Muscle of arm (tissue), 14 donors: ENCODE data around the gene SLC35F3. TPM values are rescaled to one million over a fixed set of nuclear protein-coding genes. Genes with fewer than 3 reads are reported as not detected.
"Not testable (repeated sequence)": the region's sequence is repeated elsewhere in the genome, so short reads cannot be mapped to it uniquely, and the experiment has no call there.

Experiments used
- DNase-seq: peaks from one replicate; pipeline ENCODE4 v3.0.0-alpha.2; 2013
- long read RNA-seq, 11 donors: transcript quantifications; one replicate each; lab custom pipeline, GENCODE V29; 2026
- polyA plus RNA-seq, 12 donors: library from polyadenylated mRNA; unstranded; fragments of 120-200 nt; gene quantifications; one replicate each; pipeline ENCODE4 v1.2.1, GENCODE V29; 2013; ENCODE audit not compliant: insufficient read length in 12 of 12

Gene SLC35F3
- polyA plus RNA-seq, result under 1 TPM in 10 of 12 donors, not detected in 2; 0.30 to 0.93 (median 0.47) TPM
- long read RNA-seq, donor 1, result 0 reads
- long read RNA-seq, donor 2, result 0 reads
- long read RNA-seq, donor 3, result 0 reads
- long read RNA-seq, donor 4, result 0 reads
- long read RNA-seq, donor 5, result 0 reads
- long read RNA-seq, donor 6, result 0 reads
- long read RNA-seq, donor 7, result 0 reads
- long read RNA-seq, donor 8, result 0 reads
- long read RNA-seq, donor 9, result 0 reads
- long read RNA-seq, donor 10, result 0 reads
- long read RNA-seq, donor 11, result 0 reads

DNA sequence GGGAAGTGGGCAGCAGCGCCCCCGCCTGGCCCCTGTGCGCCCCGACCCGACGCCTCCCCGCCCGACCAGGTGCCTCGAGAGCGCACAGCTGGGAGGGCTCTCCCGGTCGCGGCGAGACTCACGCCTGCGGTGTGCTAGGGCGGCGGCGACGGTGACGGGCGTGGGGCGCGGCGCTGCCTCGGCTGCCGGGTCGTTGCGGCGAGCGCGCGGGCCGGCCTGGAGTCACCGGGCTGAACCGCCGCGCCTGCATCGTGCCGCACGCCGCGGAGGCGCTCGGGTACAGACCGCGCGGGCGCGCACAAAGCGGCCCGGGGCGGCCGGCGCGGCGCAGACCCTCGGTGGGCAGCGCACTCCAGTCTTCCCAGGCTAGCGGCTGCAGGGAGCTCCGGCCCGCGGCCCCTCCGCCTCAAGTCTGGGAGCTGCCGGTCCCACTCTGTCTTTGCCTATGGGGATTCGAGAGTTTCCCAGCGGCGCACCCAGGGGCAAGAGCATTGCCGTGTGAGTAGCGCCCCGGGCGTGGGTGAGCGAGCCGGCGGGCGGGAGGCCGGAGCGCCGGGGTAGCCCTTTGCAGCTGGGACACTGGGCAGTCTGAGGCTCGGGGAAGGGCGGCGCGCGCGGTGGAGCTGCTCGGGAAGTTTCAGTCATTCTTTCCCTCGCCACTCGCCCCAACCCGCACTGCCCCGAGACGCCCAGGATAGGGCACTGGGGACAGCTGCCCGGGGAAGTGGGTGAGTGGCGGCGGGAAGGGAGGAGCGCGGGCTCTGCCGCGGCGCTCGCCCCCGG, at the start of gene SLC35F3:
TSS of gene SLC35F3 (plus strand) at position 44 of the 783 bp plus-strand sequence.
- no peak for DNase-seq

DNA sequence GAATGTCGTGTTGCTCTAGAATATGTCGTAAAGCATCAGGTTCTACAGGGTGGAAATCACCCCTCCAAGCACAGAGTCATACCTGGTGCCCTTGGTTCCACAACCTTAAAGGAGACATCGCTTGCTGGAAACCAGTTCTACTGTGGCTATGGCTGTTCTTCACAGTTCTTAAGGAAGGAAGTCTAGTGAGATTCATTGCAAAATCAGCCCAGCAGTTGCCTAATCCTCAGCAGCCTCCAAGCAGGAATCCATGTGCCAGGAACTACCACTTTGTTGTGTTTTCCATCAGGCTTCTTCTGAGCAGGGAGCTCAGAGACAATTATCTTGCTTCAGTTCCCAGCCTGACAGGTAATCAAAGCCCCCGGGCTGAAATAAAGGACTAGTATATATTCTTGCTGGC, 45.0 kb upstream of the SLC35F3 start:
- DNase-seq, result no peak

DNA sequence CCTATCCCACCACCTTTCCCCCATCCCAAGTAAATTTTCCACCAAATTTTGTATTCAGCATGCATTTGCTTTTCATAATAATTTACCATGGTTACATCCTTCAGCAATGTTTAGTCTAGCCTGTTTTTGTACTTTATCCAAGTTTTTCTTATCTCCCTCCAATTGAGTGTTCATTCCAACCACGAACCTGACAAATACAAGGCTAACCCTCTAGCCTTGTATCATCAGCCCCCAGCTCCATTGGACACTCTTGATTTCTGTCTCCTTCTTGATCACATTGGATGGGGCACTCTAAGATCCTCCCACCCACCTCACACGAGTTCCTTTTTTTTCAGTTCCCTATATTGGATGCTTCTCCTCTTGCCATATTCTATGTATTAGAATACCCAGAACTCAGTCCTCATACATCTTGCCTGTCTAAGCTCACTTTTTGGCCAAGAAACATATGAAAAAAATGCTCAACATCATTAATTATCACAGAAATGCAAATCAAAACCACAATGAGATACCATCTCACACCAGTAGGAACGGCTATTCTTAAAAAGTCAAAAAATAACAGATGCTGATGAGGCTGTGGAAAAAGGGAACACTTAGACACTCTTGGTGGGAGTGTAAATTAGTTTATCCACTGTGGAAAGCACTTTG, 40.5 kb upstream of the SLC35F3 start:
- DNase-seq, result no peak

DNA sequence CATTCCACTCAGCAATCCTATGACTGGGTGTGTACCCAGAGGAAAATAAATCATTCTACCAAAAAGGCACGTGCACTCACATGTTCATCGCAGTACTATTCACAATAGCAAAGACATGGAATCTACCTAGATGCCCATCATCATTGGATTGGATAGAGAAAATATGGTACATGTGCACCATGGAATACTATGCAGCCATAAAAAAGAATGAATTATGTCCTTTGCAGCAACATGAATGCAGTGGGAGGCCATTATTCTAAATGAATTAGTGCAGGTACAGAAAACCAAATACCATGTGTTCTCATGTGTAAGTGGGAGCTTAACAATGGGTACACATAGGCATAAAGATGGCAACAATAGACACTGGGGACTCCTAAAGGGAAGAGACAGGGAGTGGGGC, 39.9 kb upstream of the SLC35F3 start:
- no peak for DNase-seq

DNA sequence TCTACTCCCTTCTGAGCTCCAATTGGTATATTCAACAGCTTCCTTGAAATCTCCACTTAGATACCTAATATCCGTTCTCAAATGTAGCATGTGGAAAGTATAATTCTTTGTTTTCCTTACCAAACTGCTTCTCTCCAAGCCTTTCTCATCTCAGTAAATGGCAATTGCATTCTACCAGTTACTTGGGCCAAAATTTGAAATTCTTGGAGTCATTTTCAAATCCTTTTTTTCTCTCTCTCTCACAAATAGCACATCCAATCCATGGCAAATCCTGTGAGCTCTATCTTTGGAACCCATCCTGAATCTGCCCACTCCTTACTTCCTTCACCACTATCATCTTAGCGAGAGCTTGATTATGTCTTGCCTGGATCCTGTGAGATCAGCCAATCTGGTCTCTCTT, 39.3 kb upstream of the SLC35F3 start:
- no peak for DNase-seq

DNA sequence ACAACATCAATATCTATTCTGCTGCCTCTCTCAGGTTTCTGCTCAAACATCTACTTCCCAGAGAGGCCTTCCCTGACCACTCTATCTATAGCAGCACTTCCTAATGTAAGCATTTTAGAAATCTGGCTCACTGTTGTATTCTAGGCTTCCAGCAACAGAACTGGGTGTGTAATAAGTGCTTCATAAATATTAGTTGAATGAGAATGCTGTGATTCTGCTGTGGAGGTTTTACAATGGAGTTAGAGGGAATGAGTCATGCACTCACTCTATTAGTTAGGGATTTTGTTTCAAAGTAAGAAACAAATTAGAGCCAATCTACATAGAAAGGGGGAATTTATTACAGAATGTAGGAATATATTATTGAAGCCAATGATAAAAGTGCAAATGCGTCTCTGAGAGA, 38.6 kb upstream of the SLC35F3 start:
- DNase-seq, result no peak

DNA sequence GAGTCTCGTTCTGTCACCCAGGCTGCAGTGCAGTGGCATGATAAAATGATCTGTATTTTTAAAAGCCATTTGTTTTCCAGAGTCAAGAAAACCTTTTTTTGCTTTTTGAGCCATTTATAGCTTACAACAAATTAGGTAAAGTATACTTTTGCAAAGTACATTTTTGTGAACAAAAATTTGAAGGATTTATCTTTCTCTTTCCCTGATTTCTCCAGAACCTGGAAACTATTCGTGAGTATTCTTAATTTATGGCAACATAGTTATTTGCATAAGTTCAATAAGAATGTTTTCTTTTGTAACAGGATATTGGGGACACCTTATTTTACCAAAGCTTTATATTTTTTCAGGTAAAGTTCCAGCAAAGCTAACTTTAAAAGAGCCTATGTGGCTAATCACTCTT, 37.4 kb upstream of the SLC35F3 start:
- DNase-seq, result no peak

DNA sequence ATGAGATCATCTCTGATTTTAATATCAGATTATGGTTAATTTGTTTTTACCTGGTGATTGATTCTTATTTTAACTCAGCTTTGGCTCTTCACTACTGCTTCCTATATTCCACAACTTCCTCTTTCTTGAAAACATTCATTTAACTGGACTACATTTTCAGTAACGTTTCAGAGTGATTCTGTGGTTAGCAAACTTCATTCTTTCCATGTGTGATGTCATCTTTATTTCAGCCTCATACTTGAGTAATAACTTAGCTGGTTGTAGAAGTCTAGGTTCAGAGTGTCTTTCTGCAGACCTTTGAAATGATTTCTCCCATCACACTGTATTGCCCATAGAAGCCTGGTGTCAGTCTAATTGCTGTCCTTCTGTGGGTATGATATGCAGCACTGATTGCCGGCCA, 36.0 kb upstream of the SLC35F3 start:
- no peak for DNase-seq

DNA sequence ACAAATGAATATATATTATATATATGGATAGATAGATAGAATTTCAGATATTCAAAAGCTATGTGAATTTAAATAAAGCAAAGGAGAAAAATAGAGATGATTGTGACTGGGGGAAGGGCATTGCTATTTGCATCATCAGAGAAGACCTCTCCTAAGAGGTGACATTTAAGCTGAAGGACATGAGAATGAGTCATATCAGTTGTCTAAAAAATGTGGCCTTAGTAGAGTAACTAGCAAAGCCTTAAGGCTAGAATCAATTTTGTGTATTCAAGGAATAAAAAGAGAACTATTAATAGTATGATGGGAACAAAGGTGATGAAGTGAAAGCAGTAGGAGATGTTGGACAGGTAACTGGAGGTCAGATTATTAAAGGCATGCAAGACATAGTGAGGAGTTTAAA, 34.8 kb upstream of the SLC35F3 start:
- DNase-seq, result no peak

DNA sequence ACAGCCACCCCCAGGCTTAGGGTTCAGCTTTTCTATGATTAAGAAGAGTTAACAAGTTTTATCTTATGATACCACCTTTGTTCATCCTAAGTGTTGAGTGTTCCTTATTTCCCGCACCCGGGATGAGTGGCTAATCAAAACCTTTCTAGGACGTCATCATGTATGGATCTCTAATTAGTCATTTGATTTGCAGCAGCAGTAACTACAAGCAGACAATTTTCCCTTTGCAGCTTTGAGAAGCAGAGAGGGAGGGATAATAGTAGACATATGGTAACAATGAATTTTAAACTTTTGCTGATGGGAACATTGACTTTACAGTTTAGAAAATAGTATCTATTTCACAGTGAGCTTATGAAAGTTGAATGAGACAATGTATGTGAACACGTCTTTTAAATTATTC, 30.8 kb upstream of the SLC35F3 start:
- DNase-seq, result no peak

DNA sequence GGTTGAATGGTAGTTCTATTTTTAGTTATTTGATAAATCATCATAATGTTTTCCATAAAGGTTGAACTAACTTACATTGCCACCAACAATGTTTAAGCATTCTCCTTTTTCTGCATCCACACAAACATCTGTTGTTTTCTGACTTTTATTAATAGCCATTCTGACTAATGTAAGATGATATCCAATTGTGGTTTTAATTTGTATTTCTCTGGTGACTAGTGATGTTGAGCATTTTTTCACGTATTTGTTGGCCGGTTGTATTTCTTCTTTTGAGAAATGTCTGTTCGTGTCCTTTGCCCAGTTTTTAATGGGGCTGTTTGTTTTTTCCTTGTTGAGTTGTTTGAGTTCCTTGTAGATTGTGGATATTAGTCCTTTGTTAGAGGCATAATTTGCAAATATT, 24.6 kb upstream of the SLC35F3 start:
- DNase-seq, result no peak

DNA sequence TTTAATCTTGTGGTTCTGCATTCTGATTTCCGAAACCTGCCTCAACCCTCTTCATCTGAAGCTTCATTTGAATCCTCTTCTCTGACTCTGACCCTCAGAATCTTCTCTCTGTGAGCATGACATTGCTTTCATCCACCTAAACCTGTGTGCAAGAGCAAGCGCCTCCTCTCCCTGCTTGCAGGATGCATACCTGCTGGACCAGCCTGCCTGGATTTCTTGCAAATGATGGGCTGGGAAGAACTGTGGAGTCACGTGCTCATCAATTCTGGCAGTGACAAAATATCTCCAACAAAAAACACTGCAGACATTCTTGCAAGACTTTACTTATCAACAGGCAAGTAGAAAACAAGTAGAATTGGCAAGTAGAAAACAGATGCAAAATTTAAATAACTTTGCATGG, 20.8 kb upstream of the SLC35F3 start:
- DNase-seq, result no peak

DNA sequence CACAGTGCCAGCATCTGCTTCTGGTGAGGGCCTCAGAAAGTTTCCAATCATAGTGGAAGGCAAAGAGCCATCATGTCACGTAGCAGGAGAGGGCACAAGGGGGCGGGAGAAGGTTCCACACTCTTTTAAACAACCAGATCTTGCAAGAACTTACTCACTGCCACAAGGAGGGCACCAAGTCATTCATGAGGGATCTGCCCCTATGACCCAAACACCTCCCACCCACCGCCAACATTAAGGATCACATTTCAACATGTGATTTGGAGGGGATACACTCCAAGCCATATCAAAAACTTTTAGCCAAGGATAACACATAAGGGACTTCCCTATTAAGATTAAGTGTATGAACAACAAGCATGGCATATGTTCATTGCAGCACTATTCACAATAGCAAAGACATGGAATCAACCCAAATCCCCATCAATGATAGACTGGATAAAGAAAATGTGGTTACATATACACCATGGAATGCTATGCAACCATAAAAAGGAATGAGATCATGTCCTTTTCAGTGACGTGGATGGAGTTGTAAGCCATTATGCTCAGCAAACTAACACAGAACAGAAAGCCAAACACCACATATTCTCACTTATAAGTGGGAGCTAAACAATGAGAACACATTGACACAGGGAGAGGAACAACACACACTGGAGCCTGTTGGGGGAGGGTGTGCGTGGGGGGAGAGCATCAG, 19.9 kb upstream of the SLC35F3 start:
- DNase-seq, result no peak

DNA sequence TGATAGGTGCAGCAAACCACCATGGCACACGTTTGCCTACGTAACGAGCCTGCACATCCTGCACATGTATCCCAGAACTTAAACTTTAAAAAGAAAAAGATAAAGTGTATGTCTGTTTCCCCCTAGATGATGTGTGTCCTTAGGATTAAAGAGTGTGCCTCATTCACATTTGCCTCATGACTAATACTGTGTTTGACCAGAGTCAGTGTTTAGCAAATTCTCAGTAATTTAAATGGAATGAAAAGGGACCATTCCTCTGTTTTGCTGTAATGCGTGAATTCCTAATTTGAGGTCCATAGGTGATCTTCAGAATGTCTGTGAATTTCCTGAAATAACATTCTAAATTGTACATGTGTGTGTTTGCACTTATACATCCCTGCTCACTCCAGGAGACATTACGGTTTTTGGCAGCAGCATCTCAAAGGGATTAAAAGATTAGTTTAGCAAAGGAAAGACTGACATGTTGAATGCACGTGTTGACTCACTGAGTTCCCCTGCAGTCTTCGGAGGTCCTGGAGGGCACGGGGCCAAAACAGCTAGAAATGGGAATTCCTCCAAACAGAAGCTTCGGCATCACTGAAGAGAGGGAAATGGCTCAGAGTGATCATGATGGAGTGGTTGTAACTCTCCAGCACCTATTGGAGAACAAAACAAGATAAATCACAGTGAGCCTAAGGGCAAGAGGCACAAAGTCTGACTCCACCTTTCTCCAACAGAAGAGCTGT, 19.1 kb upstream of the SLC35F3 start:
- no peak for DNase-seq

DNA sequence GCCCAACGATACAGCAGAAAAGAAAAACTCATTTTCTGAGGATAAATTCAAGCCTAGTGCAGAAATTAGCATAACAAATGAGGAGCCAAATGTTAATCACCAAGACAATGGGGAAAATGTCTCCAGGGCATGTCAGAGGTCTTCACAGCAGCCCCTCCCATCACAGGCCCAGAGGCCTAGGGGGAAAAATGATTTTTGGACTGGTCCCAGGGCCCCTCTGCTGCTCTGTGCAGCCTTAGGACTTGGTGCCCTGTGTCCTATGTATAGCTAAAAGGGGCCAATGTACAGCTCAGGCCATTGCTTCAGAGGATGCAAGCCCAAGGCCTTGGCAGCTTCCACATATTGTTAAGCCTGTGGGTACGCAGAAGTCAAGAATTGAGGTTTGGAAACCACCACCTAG, 13.3 kb upstream of the SLC35F3 start:
- DNase-seq, result not testable (repeated sequence)

DNA sequence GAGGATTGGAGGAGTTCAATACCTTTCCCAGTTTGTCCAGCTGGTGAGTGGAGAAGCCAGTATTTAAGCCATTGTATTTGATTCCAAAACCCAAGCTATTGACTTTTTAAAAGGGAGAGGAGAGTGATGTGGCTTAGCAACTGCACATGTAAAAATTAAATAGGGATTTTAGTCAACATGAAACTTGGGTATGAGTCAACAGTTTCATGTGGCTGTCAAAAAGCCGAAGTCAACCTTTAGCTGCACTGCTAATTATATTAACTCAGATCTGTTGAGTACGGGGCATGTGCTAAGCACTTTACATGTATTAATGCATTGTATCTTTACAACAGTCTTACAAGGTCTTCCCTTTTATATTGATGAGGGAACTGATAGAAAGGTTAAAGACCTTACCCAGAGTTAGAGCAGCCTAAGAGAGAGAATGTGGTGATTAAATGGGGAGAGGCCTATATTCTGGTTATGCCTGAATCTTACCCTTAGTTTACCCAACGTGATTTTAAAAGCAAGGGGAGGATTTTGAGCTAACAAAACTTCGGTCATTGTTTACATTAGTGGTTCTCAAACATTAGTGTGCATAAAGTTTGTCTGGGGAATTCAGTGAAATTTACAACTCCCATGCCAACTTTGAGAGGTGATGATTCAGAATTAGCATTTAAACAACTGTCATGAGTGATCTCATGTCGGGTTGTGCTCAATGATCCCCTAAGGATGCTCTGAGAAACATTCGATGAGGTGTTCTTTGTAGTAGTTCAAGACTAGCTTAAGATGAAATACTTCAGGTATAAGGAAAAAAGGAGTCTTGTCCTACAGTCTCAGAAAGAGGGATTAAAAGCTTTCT, 6.9 kb upstream of the SLC35F3 start:
- no peak for DNase-seq

DNA sequence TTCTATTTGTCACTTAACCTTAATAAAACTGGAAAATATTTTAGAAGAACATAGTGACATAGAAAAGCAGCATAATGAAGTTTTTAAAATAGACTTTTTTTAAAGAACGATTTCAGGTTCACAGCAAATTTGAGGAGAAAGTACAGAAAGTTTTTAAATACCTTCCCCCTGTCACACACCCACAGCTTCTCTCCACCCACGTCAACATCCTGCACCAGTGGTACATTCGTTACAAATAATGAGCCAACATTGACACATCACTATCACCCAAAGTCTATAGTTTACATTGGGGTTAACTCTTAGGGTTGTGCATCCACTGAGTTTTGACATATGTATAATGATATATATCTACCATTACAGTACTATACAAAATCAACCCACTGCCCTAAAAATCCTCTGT, 3.0 kb upstream of the SLC35F3 start:
- DNase-seq, result no peak

DNA sequence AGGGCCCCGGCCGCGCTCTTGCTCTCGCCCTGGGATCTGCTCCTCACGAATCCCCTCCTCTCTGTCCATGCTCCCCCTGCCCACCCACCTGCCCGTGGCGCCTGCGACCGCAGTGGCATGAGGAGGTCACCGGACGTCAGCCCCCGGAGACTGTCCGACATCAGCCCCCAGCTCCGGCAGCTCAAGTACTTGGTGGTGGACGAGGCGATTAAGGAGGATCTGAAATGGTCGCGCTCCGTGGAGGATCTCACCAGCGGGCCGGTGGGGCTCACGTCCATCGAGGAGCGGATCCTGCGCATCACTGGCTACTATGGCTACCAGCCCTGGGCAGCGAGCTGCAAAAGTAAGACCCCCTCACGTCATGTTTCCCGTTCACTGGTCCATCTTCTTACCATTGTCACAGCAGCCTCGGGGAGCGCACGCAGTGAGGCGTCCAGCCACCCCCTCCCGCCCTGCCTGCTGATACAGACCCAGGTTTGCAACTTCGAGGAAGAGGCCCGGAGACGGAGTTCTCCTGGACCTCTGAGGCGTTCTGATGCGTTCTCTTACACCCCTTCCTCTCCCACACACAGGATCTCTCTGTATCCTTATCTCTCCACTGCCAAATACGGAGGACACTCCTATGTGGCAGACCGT, 1.1 kb downstream of the SLC35F3 start:
- DNase-seq, result no peak

DNA sequence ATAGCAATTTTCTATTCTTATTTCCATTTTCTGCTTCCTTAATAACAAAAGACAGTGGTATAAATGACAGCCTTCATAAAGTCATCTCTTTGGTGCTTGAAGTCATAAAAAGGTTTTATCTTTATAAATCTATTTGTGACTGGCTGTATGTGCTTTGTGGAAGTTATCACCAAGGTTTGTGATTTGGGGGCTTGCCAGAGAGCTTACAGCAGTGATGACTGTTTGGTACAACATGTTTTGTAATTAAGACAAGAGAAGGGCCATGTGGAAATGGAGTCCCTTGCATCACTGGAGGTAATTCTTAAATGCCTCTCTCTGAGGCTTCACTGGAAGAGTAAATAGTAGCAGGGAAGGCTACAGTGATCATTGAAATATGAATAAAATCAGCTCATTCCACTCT, 2.7 kb downstream of the SLC35F3 start:
- no peak for DNase-seq

DNA sequence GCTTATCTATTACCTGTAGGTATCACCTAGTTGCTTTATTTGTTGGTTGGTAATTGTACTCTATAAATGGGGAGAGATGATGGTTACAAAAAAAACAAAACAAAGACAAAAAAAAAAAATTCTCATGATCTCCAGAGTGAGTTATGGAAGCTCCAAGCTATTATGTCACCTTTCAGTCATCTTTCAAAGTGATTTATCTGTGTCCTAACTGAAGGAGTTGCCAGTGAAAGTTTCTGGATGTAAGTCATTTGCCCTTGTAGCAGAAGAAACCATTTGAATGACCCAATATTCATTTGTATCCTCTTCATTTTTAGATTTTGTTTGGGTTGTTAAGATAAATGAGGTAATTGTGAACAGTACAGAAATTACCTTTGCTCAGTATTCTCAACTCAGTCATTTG, 3.6 kb downstream of the SLC35F3 start:
- DNase-seq, result no peak
